Epidermal melanocyte (primary cell): ENCODE measurements around the gene CCDC171.
"Not testable (repeated sequence)": the region's sequence is repeated elsewhere in the genome, so short reads cannot be mapped to it uniquely, and the experiment has no call there.

Experiments used
- DNase-seq: peaks from one replicate; pipeline ENCODE4 v3.0.0; 2011; ENCODE audit warnings: low spot score; ENCODE audit not compliant: insufficient read length

The CCDC171 gene

GRCh38 chr9:15553528-15553898 lies 670 bp downstream of the CCDC171 start:
- no peak for DNase-seq

DNA sequence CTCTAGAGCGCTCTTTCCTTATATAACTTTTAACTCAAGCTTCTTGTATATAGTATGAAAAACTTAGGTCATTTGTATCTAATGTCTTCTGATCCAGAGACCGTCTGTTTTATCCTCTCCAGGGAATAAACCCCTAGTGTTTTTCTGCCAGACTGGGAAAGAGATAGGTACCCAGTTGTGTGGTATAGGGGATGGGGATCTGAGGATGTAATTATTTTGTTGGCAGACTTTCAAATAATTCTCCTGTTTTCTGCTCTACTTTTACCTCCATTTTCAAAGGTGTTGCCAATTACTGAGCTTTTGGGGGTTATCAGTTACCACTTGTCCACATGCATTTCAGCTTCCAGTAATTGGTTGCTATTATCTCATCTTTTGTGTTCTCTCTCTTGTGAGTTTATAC lies 17.9 kb downstream of the CCDC171 start:
- no peak for DNase-seq

GRCh38 chr9:15572200-15572770 lies 19.4 kb downstream of the CCDC171 start:
- no peak for DNase-seq

DNA sequence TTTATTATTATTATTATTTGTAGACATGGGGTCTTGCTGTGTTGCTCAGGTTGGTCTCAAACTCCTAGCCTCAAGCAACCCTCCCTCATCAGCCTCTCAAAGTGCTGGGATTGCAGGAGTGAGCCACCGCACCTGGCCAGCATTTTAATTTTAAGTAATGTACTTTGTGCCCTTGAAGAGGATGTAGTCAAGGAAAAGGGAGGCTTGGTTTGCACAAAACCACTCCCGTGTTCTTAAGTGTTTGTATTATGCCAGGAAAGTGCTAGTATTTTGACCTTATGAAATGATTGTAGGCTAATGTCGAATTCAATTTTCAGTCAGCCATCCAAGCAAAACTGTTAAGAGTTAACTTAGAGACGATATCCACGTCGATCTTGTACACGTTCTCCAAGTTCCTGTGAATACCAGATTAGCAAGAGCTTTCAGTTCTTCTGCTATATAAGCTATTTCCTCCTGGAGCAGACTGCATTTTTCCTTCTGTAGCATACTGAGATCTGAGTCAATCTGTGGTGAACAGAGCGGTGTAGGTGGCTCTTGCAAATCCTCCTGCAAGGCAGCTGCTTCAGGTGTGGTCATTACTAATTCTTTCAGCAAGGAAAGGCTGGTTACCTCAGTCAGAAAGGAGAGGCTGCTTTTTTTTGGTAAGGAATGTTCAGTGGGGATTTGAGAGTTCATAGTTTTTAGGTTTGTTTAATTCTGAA lies 23.7 kb downstream of the CCDC171 start:
- no peak for DNase-seq

- DNase-seq: no peak
Observed at GRCh38 chr9:15578714-15579113, 25.9 kb downstream of the CCDC171 start.

GRCh38 chr9:15584379-15584778 lies 31.5 kb downstream of the CCDC171 start:
- no peak for DNase-seq

GRCh38 chr9:15592317-15592716 lies 39.5 kb downstream of the CCDC171 start:
- DNase-seq: no peak

DNA sequence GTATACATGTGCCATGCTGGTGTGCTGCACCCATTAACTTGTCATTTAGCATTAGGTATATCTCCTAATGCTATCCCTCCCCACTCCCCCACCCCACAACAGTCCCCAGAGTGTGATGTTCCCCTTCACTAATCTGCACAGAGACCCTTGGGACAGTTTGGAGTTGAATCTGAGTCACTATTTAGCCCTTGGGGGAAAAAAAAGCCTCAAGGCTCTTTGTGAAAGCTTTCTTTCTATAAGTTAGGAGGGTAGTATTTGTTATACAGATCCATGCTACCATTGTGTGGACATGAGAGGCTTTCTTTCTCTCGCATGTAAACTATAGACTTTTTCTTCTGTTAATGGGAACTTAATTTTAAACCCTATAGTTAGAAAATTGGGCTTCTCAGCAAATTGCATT lies 40.1 kb downstream of the CCDC171 start:
- DNase-seq: not testable (repeated sequence)

GRCh38 chr9:15600666-15601330 lies 48.0 kb downstream of the CCDC171 start:
- DNase-seq: not testable (repeated sequence)

DNA sequence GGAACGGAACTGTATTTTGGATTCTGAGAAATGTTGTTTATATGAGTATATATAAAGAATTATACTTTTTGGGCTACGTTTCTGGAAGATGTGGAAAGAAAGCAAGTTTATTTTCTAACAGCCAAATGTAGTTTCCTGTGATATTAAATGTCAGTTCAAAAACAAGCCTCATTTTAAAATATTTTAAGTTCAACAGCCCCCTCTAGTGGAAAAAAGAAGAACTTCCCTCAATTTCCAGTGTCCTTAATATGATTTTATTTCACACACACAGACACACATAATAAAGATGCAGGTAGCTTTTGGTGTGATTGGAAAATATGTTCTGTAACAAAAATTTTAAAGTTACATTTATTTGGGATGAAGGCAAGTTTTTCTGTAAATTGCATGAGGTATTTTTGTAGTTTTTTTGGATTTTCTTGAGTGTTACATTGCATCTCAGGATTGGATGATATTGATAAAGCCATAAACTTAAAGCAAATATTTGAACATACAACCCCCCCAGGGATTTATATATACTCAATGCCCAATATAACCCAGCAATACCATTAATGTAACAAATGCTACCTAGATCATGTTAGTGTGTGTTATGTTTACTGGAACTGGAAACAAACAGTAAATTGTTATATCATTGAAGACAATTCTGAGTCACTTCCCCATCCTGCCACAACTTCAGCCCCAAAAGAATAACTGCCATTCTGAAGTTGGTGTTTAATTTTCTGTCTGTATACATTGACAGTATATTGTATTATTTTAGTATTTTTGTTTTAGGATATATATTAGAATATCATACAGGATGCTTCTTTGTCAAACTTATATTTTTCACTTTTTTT lies 54.0 kb downstream of the CCDC171 start:
- DNase-seq: no peak

- no peak for DNase-seq
Observed at GRCh38 chr9:15612962-15613361, 60.1 kb downstream of the CCDC171 start.

DNA sequence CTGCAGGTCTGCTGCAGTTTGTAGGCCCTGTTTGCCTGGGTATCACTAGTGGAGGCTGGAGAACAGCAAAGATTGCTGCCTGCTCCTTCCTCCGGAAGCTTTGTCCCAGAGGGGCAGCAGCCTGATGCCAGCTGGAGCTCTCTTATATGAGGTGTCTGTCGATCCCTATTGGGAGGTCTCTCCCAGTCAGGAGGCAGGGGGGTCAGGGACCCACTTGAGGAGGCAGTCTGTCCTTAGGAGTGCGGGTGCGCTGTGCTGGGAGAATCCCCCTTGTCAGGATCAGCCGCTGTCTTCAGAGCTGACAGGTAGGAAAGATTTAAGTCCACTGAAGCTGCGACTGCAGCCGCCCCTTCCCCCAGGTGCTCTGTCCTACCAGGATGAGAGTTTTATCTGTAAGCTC lies 64.9 kb downstream of the CCDC171 start:
- DNase-seq: no peak

DNA sequence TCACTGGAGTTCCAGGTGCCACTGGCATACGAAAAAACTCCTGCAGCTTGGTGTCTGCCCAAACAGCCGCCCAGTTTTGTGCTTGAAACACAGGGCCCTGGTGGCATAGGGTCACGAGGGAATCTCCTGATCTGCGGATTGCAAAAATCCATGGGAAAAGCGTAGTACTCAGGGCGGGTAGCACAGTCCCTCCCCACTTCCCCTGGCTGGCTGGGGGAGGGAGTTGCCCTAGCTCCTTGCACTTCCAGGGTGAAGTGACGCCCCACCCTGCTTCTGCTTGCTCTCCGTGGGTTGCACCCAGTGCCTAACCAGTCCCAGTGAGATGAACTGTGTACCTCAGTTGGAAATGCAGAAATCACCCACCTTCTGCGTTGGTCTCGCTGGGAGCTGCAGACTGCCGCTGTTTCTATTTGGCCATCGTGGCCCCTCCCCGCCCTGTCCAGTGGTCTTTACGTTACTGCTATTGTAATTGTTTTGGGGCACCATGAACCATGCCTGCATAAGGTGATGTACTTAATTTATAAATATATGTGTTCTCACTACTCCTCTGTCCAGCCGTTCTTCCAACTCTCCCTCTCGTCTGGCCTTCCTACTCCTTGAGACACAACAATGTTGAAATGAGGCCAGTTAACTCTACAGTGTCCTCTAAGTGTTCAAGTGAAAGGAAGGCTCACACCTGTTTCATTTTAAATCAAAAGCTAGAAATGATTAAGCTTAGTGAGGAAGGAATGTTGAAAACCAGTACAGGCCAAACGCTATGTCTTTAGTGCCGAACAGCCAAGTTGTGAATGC lies 65.9 kb downstream of the CCDC171 start:
- no peak for DNase-seq

GRCh38 chr9:15622318-15622971 lies 69.6 kb downstream of the CCDC171 start:
- no peak for DNase-seq

DNA sequence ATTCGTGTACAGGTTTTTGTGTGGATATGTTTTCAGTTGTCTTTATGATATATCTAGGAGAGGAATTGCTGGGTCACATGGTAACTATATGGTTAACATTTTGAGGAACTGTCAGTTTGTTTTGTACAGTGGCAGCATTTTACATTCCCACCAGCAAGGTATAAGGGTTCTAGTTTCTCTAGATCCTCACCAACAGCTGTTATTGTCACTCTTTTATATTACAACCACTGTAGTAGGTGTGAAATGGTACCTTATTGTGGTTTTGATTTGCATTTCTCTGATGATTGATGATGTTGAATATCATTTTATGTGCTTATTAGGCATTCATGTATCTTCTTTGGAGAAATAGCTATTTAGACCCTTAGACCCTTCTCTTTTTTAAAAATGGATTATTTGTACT lies 82.9 kb downstream of the CCDC171 start:
- DNase-seq: no peak

DNA sequence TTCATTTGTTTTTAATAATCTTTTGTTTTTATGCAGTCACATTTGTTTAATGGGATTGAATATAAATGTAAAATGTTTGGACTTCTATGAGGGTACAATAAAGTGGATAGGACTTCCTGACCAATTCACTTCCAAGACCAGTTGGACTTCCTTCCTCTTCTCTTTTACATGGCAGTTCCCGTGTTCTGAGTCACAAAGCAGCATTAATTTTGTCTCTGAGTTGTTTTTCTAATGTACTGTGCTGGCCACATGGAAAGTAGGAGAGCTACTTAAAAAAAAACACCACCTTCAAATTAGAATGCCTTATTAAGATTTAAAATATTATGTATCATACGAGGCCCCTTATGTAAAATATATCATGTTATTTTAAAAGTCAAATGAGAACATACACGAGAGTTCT lies 87.3 kb downstream of the CCDC171 start:
- DNase-seq: no peak

GRCh38 chr9:15641291-15641690 lies 88.4 kb downstream of the CCDC171 start:
- DNase-seq: no peak

GRCh38 chr9:15642369-15642962 lies 89.6 kb downstream of the CCDC171 start:
- DNase-seq: peak; percentile 25

DNA sequence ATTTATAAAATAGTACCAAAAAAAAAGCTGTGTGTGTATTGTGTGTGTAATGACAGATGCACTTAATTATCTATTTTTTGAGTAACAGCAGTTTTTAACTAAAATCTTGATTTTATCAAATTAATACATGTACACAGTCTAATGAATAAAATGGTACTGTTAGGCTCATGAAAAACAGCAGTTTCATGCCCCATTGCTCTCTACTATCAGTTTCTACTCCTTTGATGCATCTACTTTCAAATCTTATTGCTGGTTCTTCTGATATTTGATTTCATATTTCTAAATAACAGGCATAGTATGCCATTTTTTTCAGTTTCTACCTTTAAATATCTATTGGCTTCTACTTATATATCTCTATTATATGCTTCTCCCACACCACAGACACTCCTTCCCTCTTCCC lies 117.4 kb downstream of the CCDC171 start:
- no peak for DNase-seq

GRCh38 chr9:15670894-15671293 lies 118.1 kb downstream of the CCDC171 start:
- DNase-seq: no peak
